ENCODE data around the gene APP.

The APP gene

GRCh38 chr21:26115899-26116298 lies 54.7 kb downstream of the APP start:
- no peak overlapping the region for H3K4me2 ChIP-seq (ENCODE audit: low read depth, low read length)
- H3K27ac ChIP-seq (ENCODE audit: low read length): no peak overlapping the region
- TF ChIP-seq EZH2phosphoT487 (IDR thresholded peaks at IDR 0.05; ENCODE audit: low read length) (no peak), CTCF (IDR thresholded peaks at IDR 0.05; ENCODE audit: low read length) (no peak), EZH2 (optimal IDR thresholded peaks at IDR 0.05; ENCODE audit: low read depth, low read length) (no peak)
- no peak overlapping the region for H2AFZ ChIP-seq (ENCODE audit: low read length)
- no peaks in the 10 kb centered on the region for H3K9me3 ChIP-seq (replicated peaks; ENCODE audit: insufficient read depth, low read length)
- no peak overlapping the region for H3K9ac ChIP-seq (ENCODE audit: low read length)
- H3K9me2 ChIP-seq (replicated peaks; ENCODE audit: insufficient read depth, low read length): no peaks in the 10 kb centered on the region
- H3K36me3 ChIP-seq (replicated peaks; ENCODE audit: insufficient read depth, low read length): no peaks in the 10 kb centered on the region
- no peaks in the 10 kb centered on the region for H3K27me3 ChIP-seq (replicated peaks; ENCODE audit: insufficient read depth, low read length)
- H3F3A ChIP-seq (ENCODE audit: insufficient read depth, low read length): no peaks in the 10 kb centered on the region
- no peak overlapping the region for H3K4me3 ChIP-seq (ENCODE audit: low read length)
- peaks cover 28% of the 10 kb centered on the region for H3K79me2 ChIP-seq (ENCODE audit: low read length)
- H4K20me1 ChIP-seq (ENCODE audit: insufficient read depth, low read length): peaks cover 4% of the 10 kb centered on the region; the same call in 1 of the 2 replicates
- peaks cover 15% of the 10 kb centered on the region for H3K4me1 ChIP-seq (ENCODE audit: low read length)
- no peak for DNase-seq

DNA sequence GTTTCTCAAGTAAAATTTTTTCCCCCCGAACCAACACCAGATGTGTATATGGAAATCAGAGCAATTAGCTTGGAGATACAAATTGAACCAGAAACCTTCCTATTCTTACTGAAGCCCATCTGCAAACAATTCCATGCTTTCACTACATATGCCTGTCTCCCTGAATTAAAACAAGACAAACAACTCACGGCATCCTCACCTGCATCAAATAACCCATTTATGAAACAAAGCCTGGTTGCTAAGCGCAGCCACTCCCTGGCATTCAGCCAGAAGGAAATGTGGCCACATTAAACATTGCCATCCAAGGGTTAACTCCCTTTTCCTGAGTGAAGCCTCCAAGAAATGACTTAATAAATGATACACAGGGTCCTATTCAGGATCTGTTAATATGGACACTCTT lies 55.3 kb downstream of the APP start:
- Histone ChIP-seq H2AFZ (ENCODE audit: low read length) (no peak overlapping the region), H3K9ac (ENCODE audit: low read length) (no peak overlapping the region), H3K27me3 (replicated peaks; ENCODE audit: insufficient read depth, low read length) (no peaks in the 10 kb centered on the region), H3F3A (ENCODE audit: insufficient read depth, low read length) (no peaks in the 10 kb centered on the region), H3K79me2 (ENCODE audit: low read length) (peaks cover 28% of the 10 kb centered on the region), H3K36me3 (replicated peaks; ENCODE audit: insufficient read depth, low read length) (no peaks in the 10 kb centered on the region), H3K9me2 (replicated peaks; ENCODE audit: insufficient read depth, low read length) (no peaks in the 10 kb centered on the region), H3K4me3 (ENCODE audit: low read length) (no peak overlapping the region), H3K27ac (ENCODE audit: low read length) (no peak overlapping the region), H3K4me2 (ENCODE audit: low read depth, low read length) (no peak overlapping the region), H3K9me3 (replicated peaks; ENCODE audit: insufficient read depth, low read length) (no peaks in the 10 kb centered on the region), H4K20me1 (ENCODE audit: insufficient read depth, low read length) (peaks cover 4% of the 10 kb centered on the region; the same call in 1 of the 2 replicates), H3K4me1 (ENCODE audit: low read length) (peaks cover 15% of the 10 kb centered on the region)
- no peak for DNase-seq
- TF ChIP-seq CTCF (IDR thresholded peaks at IDR 0.05; ENCODE audit: low read length): no peak
- no peak for TF ChIP-seq EZH2phosphoT487 (IDR thresholded peaks at IDR 0.05; ENCODE audit: low read length)
- TF ChIP-seq EZH2 (optimal IDR thresholded peaks at IDR 0.05; ENCODE audit: low read depth, low read length): no peak

GRCh38 chr21:26112975-26113374 lies 57.6 kb downstream of the APP start:
- H3K4me2 ChIP-seq (ENCODE audit: low read depth, low read length): no peak overlapping the region
- no peaks in the 10 kb centered on the region for H3K27me3 ChIP-seq (replicated peaks; ENCODE audit: insufficient read depth, low read length)
- no peak for TF ChIP-seq CTCF (IDR thresholded peaks at IDR 0.05; ENCODE audit: low read length)
- no peak for TF ChIP-seq EZH2 (optimal IDR thresholded peaks at IDR 0.05; ENCODE audit: low read depth, low read length)
- TF ChIP-seq EZH2phosphoT487 (IDR thresholded peaks at IDR 0.05; ENCODE audit: low read length): no peak
- no peaks in the 10 kb centered on the region for H3K36me3 ChIP-seq (replicated peaks; ENCODE audit: insufficient read depth, low read length)
- no peak overlapping the region for H2AFZ ChIP-seq (ENCODE audit: low read length)
- peaks cover 10% of the 10 kb centered on the region for H3K4me1 ChIP-seq (ENCODE audit: low read length)
- no peak overlapping the region for H3K27ac ChIP-seq (ENCODE audit: low read length)
- H3K9ac ChIP-seq (ENCODE audit: low read length): no peak overlapping the region
- no peaks in the 10 kb centered on the region for H3F3A ChIP-seq (ENCODE audit: insufficient read depth, low read length)
- H3K79me2 ChIP-seq (ENCODE audit: low read length): peaks cover 37% of the 10 kb centered on the region
- peaks cover 4% of the 10 kb centered on the region; the same call in 1 of the 2 replicates for H4K20me1 ChIP-seq (ENCODE audit: insufficient read depth, low read length)
- DNase-seq: no peak
- no peak overlapping the region for H3K4me3 ChIP-seq (ENCODE audit: low read length)
- no peaks in the 10 kb centered on the region for H3K9me2 ChIP-seq (replicated peaks; ENCODE audit: insufficient read depth, low read length)
- no peaks in the 10 kb centered on the region for H3K9me3 ChIP-seq (replicated peaks; ENCODE audit: insufficient read depth, low read length)
